Measurements from ENCODE around the gene ARFGAP2. TPM values are rescaled to one million over a fixed set of nuclear protein-coding genes. Genes with fewer than 3 reads are reported as not detected.

Gene ARFGAP2
- total and polyA plus RNA-seq, 2 of the 8 experiments (the other 6 are each of a cell fraction or from before 2014, with no cell fraction given), result 50.2 to 64.0 TPM

GRCh38 chr11:47185305-47186075, 8.8 kb upstream of the ARFGAP2 start:
- H3K4me1 ChIP-seq (replicated peaks in 1 of 4; ENCODE audit: control insufficient read depth in 3 of 4, insufficient read depth in 4 of 4, low read length in 3 of 4), result peaks cover 0 to 8% (median 6%) of the 10 kb centered on the region in 4 experiments; a peak in 5 of 7 replicates
- peaks cover 3% of the 10 kb centered on the region; the same call in 1 of the 2 replicates for H3K79me1 ChIP-seq (ENCODE audit: low read depth, low read length)
- peaks cover 0 to 16% of the 10 kb centered on the region in 2 experiments; a peak in 3 of 4 replicates for H3K79me2 ChIP-seq (ENCODE audit: control insufficient read depth in 1 of 2, insufficient read depth in 2 of 2, low read length in 2 of 2)
- H3K27me3 ChIP-seq (replicated peaks in 1 of 4; ENCODE audit: control insufficient read depth in 3 of 4, extremely low read depth in 1 of 4, insufficient read depth in 3 of 4, low read length in 3 of 4), result peaks cover 0 to 6% (median 0%) of the 10 kb centered on the region in 4 experiments; a peak in 3 of 7 replicates
- H3K9me3 ChIP-seq (ENCODE audit: insufficient read depth in 2 of 2, low read depth in 1 of 2, low read length in 1 of 2), result no peaks in the 10 kb centered on the region
- H3K4me3 ChIP-seq (ENCODE audit: extremely low read depth in 1 of 4, insufficient read depth in 2 of 4, low read depth in 3 of 4, low read length in 4 of 4), result peak overlapping the region; percentile 62 to 92 (median 82)
- no peak overlapping the region for H2AFZ ChIP-seq (ENCODE audit: low read length)
- peak; percentile 87 to 91 for DNase-seq (ENCODE audit: low read depth in 1 of 2, low spot score in 2 of 2)
- H2BK120ac ChIP-seq (replicated peaks; ENCODE audit: low read depth, low read length), result peak overlapping the region; percentile 70
- no peak overlapping the region for H3K14ac ChIP-seq (ENCODE audit: insufficient read length)
- peak overlapping the region; percentile 99 for H3K4ac ChIP-seq (replicated peaks; ENCODE audit: insufficient read length, low read depth, low read length)
- 0 out of 2 replicates have a peak overlapping the region, but pooled peaks have one; percentile 71 for H2BK12ac ChIP-seq (ENCODE audit: low read depth, low read length)
- peaks cover 0 to 4% of the 10 kb centered on the region in 2 experiments for H4K20me1 ChIP-seq (replicated peaks in 1 of 2; ENCODE audit: control insufficient read depth in 1 of 2, insufficient read depth in 2 of 2, low read length in 2 of 2)
- peaks cover 12% of the 10 kb centered on the region; the same call in 1 of the 2 replicates for H3K23me2 ChIP-seq (ENCODE audit: low read depth, low read length)
- H3K9ac ChIP-seq (replicated peaks in 1 of 4; ENCODE audit: extremely low read depth in 1 of 4, low read depth in 3 of 4, low read length in 3 of 4), result peak overlapping the region; percentile 75 to 93 (median 89)
- peak overlapping the region; percentile 81 for H3K27ac ChIP-seq (ENCODE audit: low read depth, low read length)
- no peak overlapping the region for H3K23ac ChIP-seq (ENCODE audit: insufficient read length)
- peak overlapping the region; percentile 66 to 82 for H3K4me2 ChIP-seq (ENCODE audit: insufficient read depth in 1 of 2, low read depth in 2 of 2, low read length in 2 of 2)
- ChIA-PET POLR2A (ENCODE audit: partially characterized antibody) (interaction anchor here (0.6 to 3.9 kb wide), 22 partner anchors 9 to 341 kb away, joined by 3 to 30 read pairs (median 4); partner anchors contain the start of genes ACP2, DDB2 and NR1H3), CTCF (ENCODE audit: partially characterized antibody) (interaction anchor here (0.8 to 16.6 kb wide), 17 partner anchors 9 to 171 kb away, joined by 3 to 247 read pairs (median 4); partner anchors contain the start of genes ACP2, DDB2 and NR1H3)
- H4K91ac ChIP-seq (replicated peaks; ENCODE audit: insufficient read length, low read length), result peak overlapping the region; percentile 94
- H4K8ac ChIP-seq (ENCODE audit: extremely low read depth, insufficient read depth, low read length), result peak overlapping the region; percentile 95
- WGBS, 2 experiments (ENCODE audit: extremely low coverage in 1 of 2, insufficient coverage in 1 of 2, insufficient read length in 1 of 2, insufficient replicate concordance in 2 of 2, low coverage in 1 of 2, low lambda C conversion rate in 2 of 2, missing lambda C conversion rate in 1 of 2), result 4% methylated on average over 35 of the region's 50 CpGs; no CpG with 5 or more reads in 1 of the 2 experiments
- peak overlapping the region; percentile 98 for H4K5ac ChIP-seq (ENCODE audit: insufficient read length, low read depth, low read length)
- no peak for FAIRE-seq
- peak overlapping the region; percentile 91; the same call in 1 of the 2 replicates for H2BK5ac ChIP-seq (ENCODE audit: low read depth, low read length)
- H3K18ac ChIP-seq (ENCODE audit: extremely low read depth, low read length), result peak overlapping the region; percentile 97
- H2AK5ac ChIP-seq (ENCODE audit: low read depth, low read length), result no peak overlapping the region
- H3K36me3 ChIP-seq (ENCODE audit: control insufficient read depth in 2 of 4, insufficient read depth in 4 of 4, low read length in 3 of 4), result peaks cover 2 to 4% (median 3%) of the 10 kb centered on the region in 4 experiments; a peak in 3 of 8 replicates
- peak overlapping the region; percentile 90 for H3K56ac ChIP-seq (replicated peaks; ENCODE audit: insufficient read length, low read depth, low read length)
- peak overlapping the region; percentile 88; the same call in 1 of the 2 replicates for H2BK15ac ChIP-seq (ENCODE audit: low read length)
- H2BK20ac ChIP-seq (ENCODE audit: low read length), result no peak overlapping the region
- TF ChIP-seq JUND (IDR thresholded peaks at IDR 0.05; ENCODE audit: low read length) (peak; percentile 47; the same call in 1 of the 2 replicates), SP1 (IDR thresholded peaks at IDR 0.05; ENCODE audit: low read depth, low read length) (peak; percentile 44; the same call in 1 of the 2 replicates), SIRT6 (IDR thresholded peaks at IDR 0.05; ENCODE audit: low read length) (no peak), KDM4A (IDR thresholded peaks at IDR 0.05; ENCODE audit: low read depth, low read length, severe bottlenecking) (peak; percentile 1)
- TF ChIP-seq, protein P1, sequence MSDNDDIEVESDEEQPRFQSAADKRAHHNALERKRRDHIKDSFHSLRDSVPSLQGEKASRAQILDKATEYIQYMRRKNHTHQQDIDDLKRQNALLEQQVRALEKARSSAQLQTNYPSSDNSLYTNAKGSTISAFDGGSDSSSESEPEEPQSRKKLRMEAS (IDR thresholded peaks at IDR 0.05), result peak; percentile 57
- TF ChIP-seq, protein P2, sequence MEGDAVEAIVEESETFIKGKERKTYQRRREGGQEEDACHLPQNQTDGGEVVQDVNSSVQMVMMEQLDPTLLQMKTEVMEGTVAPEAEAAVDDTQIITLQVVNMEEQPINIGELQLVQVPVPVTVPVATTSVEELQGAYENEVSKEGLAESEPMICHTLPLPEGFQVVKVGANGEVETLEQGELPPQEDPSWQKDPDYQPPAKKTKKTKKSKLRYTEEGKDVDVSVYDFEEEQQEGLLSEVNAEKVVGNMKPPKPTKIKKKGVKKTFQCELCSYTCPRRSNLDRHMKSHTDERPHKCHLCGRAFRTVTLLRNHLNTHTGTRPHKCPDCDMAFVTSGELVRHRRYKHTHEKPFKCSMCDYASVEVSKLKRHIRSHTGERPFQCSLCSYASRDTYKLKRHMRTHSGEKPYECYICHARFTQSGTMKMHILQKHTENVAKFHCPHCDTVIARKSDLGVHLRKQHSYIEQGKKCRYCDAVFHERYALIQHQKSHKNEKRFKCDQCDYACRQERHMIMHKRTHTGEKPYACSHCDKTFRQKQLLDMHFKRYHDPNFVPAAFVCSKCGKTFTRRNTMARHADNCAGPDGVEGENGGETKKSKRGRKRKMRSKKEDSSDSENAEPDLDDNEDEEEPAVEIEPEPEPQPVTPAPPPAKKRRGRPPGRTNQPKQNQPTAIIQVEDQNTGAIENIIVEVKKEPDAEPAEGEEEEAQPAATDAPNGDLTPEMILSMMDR (IDR thresholded peaks at IDR 0.05; ENCODE audit: control extremely low read depth in 1 of 3, insufficient read depth in 1 of 3, low read depth in 1 of 3, low read length in 3 of 3), result 0 out of 4 replicates have a peak, but pooled peaks of 1 of the 3 experiments have one; percentile 1
